Liver (tissue), 9 donors: Measurements from ENCODE around the gene CCND1. TPM values are rescaled to one million over a fixed set of nuclear protein-coding genes. Genes with fewer than 3 reads are reported as not detected.
A peak's percentile ranks its signal among the peaks of the same experiment; 100 is the strongest.

ENCODE experiments used
- DNase-seq: peaks from one replicate; pipeline ENCODE4 v3.0.0-alpha.2; 2017; ENCODE audit warnings: low spot score
- H3K27ac ChIP-seq, 2 donors: one replicate each; pipeline ENCODE4 v1.7.0; 2013; ENCODE audit warnings: inconsistent platforms in 2 of 2, low read length in 2 of 2, control low read depth in 1 of 2, low read depth in 1 of 2, mild to moderate bottlenecking in 1 of 2
- H3K27me3 ChIP-seq, 4 donors: one replicate each; pipeline versions ENCODE4 v1.6.1 to v1.7.0; 2013; ENCODE audit warnings: low read length in 3 of 4, inconsistent platforms in 1 of 4, mild to moderate bottlenecking in 1 of 4, moderate library complexity in 1 of 4; ENCODE audit not compliant: control insufficient read depth in 4 of 4, insufficient read depth in 4 of 4
- H3K36me3 ChIP-seq, 4 donors: one replicate each; pipeline versions ENCODE4 v1.6.1 to v1.7.0; 2013; ENCODE audit warnings: low read length in 3 of 4, mild to moderate bottlenecking in 3 of 4, low read depth in 1 of 4, moderate library complexity in 1 of 4; ENCODE audit not compliant: control insufficient read depth in 4 of 4, insufficient read depth in 3 of 4
- H3K4me1 ChIP-seq, 4 donors: one replicate each; pipeline versions ENCODE4 v1.6.1 to v1.7.0; 2013; ENCODE audit warnings: low read length in 3 of 4, mild to moderate bottlenecking in 3 of 4, moderate library complexity in 1 of 4; ENCODE audit not compliant: control insufficient read depth in 4 of 4, insufficient read depth in 4 of 4
- H3K4me3 ChIP-seq, 3 donors: one replicate each; pipeline versions ENCODE4 v1.6.1 to v1.7.0; 2013; ENCODE audit warnings: low read length in 3 of 3, control low read depth in 1 of 3, low read depth in 1 of 3, mild to moderate bottlenecking in 1 of 3
- H3K9ac ChIP-seq, 2 donors: one replicate each; pipeline ENCODE4 v1.7.0; 2013; ENCODE audit warnings: low read length in 2 of 2, mild to moderate bottlenecking in 2 of 2, moderate library complexity in 2 of 2, control low read depth in 1 of 2, low read depth in 1 of 2
- H3K9me3 ChIP-seq, 4 donors: one replicate each; pipeline versions ENCODE4 v1.6.1 to v1.7.0; 2013; ENCODE audit warnings: low read length in 3 of 4; ENCODE audit not compliant: control insufficient read depth in 4 of 4
- ATF3 ChIP-seq: IDR thresholded peaks from 2 replicates; pipeline ENCODE4 v1.6.1; 2016; ENCODE audit warnings: antibody characterized with exemption
- CTCF ChIP-seq: fragments of 150-350 bp; IDR thresholded peaks from 2 replicates; pipeline ENCODE4 v1.5.1; 2017; ENCODE audit warnings: improper control_type of control experiment, low read depth, low read length; ENCODE audit not compliant: missing input control
- FOXA1 ChIP-seq: IDR thresholded peaks from 2 replicates; pipeline ENCODE4 v1.6.1; 2016; ENCODE audit warnings: antibody characterized with exemption
- GABPA ChIP-seq, 2 donors: IDR thresholded peaks in 1 of 2; conservative IDR thresholded peaks in 1 of 2; 2 replicates each; pipeline ENCODE4 v1.6.1; 2016; ENCODE audit warnings: antibody characterized with exemption in 2 of 2, mild to moderate bottlenecking in 1 of 2, moderate library complexity in 1 of 2
- HNF4A ChIP-seq, 2 donors: conservative IDR thresholded peaks; 2 replicates each; pipeline ENCODE4 v1.6.1; 2016; ENCODE audit warnings: antibody characterized with exemption in 2 of 2, mild to moderate bottlenecking in 2 of 2
- HNF4G ChIP-seq: IDR thresholded peaks from 2 replicates; pipeline ENCODE4 v1.6.1; 2016; ENCODE audit warnings: antibody characterized with exemption
- JUND ChIP-seq, 2 donors: IDR thresholded peaks; 2 replicates each; pipeline ENCODE4 v1.6.1; 2016; ENCODE audit warnings: antibody characterized with exemption in 2 of 2
- MAX ChIP-seq: IDR thresholded peaks from 2 replicates; pipeline ENCODE4 v1.6.1; 2016; ENCODE audit warnings: antibody characterized with exemption
- NR2F2 ChIP-seq: IDR thresholded peaks from 2 replicates; pipeline ENCODE4 v1.6.1; 2016; ENCODE audit warnings: antibody characterized with exemption
- RAD21 ChIP-seq, 2 donors: IDR thresholded peaks; 2 replicates each; pipeline ENCODE4 v1.6.1; 2016; ENCODE audit warnings: antibody characterized with exemption in 2 of 2, mild to moderate bottlenecking in 2 of 2
- RXRA ChIP-seq, 2 donors: IDR thresholded peaks; 2 replicates each; pipeline ENCODE4 v1.6.1; 2017 to 2018; ENCODE audit warnings: antibody characterized with exemption in 2 of 2, mild to moderate bottlenecking in 1 of 2
- SP1 ChIP-seq: IDR thresholded peaks from 2 replicates; pipeline ENCODE4 v1.6.1; 2018; ENCODE audit warnings: antibody characterized with exemption, mild to moderate bottlenecking
- TAF1 ChIP-seq: conservative IDR thresholded peaks from 2 replicates; pipeline ENCODE4 v1.6.1; 2016; ENCODE audit warnings: antibody characterized with exemption, mild to moderate bottlenecking
- YY1 ChIP-seq: IDR thresholded peaks from 2 replicates; pipeline ENCODE4 v1.6.1; 2016; ENCODE audit warnings: antibody characterized with exemption, mild to moderate bottlenecking
- ZBTB33 ChIP-seq: IDR thresholded peaks from 2 replicates; pipeline ENCODE4 v1.6.1; 2016; ENCODE audit warnings: antibody characterized with exemption
- WGBS: extraction: QIAGEN DNeasy Blood & Tissue Kit; methylation state at CpG from one replicate; pipeline ENCODE4 v1.1.7; 2013; 5-methylcytosine and 5-hydroxymethylcytosine counted together
- polyA plus RNA-seq, 2 donors: library from polyadenylated mRNA; stranded (reverse) in 1 of 2; unstranded in 1 of 2; fragments of 200-250 nt in 1 of 2; fragments of >200 nt in 1 of 2; fragmentation: Nextera tagmentation in 1 of 2; extraction: Ambion mirVana in 1 of 2; gene quantifications; one replicate each; pipeline versions ENCODE4 v1.2.1 to v1.2.3, GENCODE V29; 2013 to 2015
- total RNA-seq, 2 donors: library from RNA; depleted of rRNA; stranded (reverse); fragments of >200 nt; gene quantifications; one replicate each; pipeline ENCODE4 v1.2.3, GENCODE V29; 2014
- donor health status: healthy.
- donor health status: healthy.
- donor health status: healthy.
- donor health status: healthy.
- donor health status: healthy.

The CCND1 gene
- total and polyA plus RNA-seq, 4 donors: 28.9 to 100 (median 53.3) TPM

- peak overlapping the region; percentile 32 to 95 (median 94) for H3K4me3 ChIP-seq
- H3K36me3 ChIP-seq: peaks cover 0 to 18% (median 6%) of the 10 kb centered on the region in 4 donors
- peak overlapping the region in 1 of 2 donors; percentile 70 for H3K9ac ChIP-seq
- TF ChIP-seq TAF1: no peak
- TF ChIP-seq CTCF: no peak
- TF ChIP-seq HNF4A (conservative IDR thresholded peaks at IDR 0.05): no peak
- no peak for TF ChIP-seq HNF4G
- no peak for TF ChIP-seq MAX
- TF ChIP-seq RAD21 (IDR thresholded peaks at IDR 0.05): no peak
- TF ChIP-seq JUND (IDR thresholded peaks at IDR 0.05): no peak
- TF ChIP-seq RXRA (IDR thresholded peaks at IDR 0.05): no peak
- TF ChIP-seq YY1: no peak
- no peak for TF ChIP-seq ATF3
- no peak for TF ChIP-seq NR2F2
- no peak for TF ChIP-seq SP1
- TF ChIP-seq GABPA (IDR thresholded peaks at IDR 0.05 in 1 of 2, conservative IDR thresholded peaks at IDR 0.05 in 1 of 2): no peak
- TF ChIP-seq ZBTB33: no peak
- DNase-seq: no peak
- no peaks in the 10 kb centered on the region for H3K9me3 ChIP-seq
- peak overlapping the region; percentile 92 to 96 for H3K27ac ChIP-seq
- H3K4me1 ChIP-seq: peaks cover 13 to 52% (median 35%) of the 10 kb centered on the region in 4 donors
- H3K27me3 ChIP-seq: no peaks in the 10 kb centered on the region
- under 1% methylated on average over 40 of the region's 40 CpGs for WGBS
Measured at GRCh38 chr11:69642549-69642912, 1.6 kb downstream of the CCND1 start.

GRCh38 chr11:69642913-69643632 is 2.1 kb downstream of the CCND1 start:
- H3K27me3 ChIP-seq: no peaks in the 10 kb centered on the region
- peaks cover under 1 to 20% (median 8%) of the 10 kb centered on the region in 4 donors for H3K36me3 ChIP-seq
- peak overlapping the region; percentile 70 to 95 (median 94) for H3K4me3 ChIP-seq
- peak; percentile 76 for DNase-seq
- H3K9me3 ChIP-seq: no peaks in the 10 kb centered on the region
- under 1% methylated on average over 81 of the region's 81 CpGs for WGBS
- H3K27ac ChIP-seq: peak overlapping the region; percentile 92 to 96
- peaks cover 9 to 46% (median 32%) of the 10 kb centered on the region in 4 donors for H3K4me1 ChIP-seq
- TF ChIP-seq TAF1 (no peak), CTCF (peak; percentile 90), RAD21 (IDR thresholded peaks at IDR 0.05) (peak; percentile 81 to 85), FOXA1 (no peak)
- H3K9ac ChIP-seq: no peak overlapping the region
